ENCODE results near the gene ANKRD42.
"Not testable (repeated sequence)": the region's sequence is repeated elsewhere in the genome, so short reads cannot be mapped to it uniquely, and the experiment has no call there.

Gene ANKRD42

DNA sequence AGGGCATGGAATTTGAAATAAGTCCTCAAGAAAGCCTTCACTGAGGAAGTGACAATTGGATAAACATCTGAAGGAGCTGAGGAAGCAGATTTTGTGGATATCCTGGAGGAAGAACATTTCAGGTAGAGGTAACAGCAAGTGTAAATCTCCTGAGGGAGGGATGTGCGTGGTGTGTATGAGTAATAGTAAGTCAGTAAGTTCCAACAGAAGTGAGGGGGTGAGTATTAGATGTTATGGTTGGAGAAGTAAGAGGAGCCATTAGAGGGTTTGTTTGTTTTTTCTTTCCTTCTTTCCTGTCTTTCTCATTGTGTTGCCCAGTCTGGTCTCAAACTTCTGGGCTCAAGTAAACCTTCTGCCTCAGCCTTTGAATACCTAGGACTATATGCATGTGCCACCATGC, 29.0 kb downstream of the ANKRD42 start:
- H3K27ac ChIP-seq, result no peak overlapping the region
- H3K4me3 ChIP-seq, result no peak overlapping the region

DNA sequence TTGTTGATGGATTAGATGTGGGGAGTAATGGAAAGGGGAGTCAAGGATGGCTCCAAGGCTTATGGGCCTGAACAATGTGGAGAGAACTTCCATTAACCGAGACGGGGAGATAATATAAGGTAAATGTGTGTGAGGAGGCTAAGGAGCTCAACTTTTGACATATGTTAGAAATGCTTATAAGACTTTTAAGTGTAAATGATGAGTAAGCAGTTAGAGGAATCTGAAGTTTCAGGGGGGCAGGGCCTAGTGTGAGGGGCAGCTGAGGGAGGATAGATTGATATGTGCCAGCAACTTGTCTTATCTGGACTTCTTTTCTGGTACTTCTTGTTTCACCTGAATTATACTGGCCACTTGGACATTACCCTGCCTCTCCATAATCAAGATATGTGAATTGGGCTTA, 29.9 kb downstream of the ANKRD42 start:
- H3K27ac ChIP-seq, result no peak overlapping the region
- no peak overlapping the region for H3K4me3 ChIP-seq

DNA sequence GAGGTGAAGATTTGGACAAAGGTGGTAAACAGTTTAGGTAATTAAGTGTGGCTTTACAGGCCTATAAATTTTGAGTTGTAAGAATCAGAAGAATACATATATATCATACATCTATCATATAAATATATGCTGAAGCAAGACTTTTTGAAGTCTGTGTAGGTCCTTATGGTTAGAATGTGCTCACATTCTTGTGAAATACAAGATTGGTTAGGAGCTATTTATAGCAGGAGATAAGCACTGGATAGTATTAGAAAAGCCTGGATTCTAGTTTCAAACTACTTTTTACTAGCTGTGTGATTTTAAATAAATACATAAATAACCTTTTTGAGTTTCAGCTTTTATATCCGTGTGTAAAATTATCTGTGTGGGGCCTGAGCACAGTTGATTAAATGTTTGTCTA, 42.3 kb downstream of the ANKRD42 start:
- no peak overlapping the region for H3K4me3 ChIP-seq
- H3K27ac ChIP-seq, result no peak overlapping the region

- no peak overlapping the region for H3K27ac ChIP-seq
- no peak overlapping the region for H3K4me3 ChIP-seq
Measured at GRCh38 chr11:83238111-83238510, 44.6 kb downstream of the ANKRD42 start.

- no peak overlapping the region for H3K4me3 ChIP-seq
- no peak overlapping the region for H3K27ac ChIP-seq
Measured at GRCh38 chr11:83241291-83241946, 47.9 kb downstream of the ANKRD42 start.

DNA sequence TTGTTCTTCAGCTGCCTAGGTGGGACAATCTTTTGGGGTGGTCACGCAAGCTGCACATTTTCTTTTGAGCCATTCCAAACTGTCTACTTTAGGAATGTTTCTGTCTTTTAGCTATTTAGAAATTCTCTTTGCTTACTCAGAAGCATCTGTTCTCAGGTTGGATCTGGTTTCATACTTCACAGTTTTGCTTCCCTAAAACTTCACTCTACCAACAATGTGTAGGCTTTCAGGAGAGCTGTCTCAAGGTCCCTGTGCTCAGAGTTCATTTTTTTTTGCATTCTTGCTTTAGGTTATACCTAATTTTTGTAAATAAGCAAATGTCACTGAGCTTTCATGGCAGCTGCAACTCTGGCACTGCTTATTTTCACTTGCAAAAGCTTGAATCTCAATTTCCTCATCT, 55.9 kb downstream of the ANKRD42 start:
- Histone ChIP-seq H3K27ac (no peak overlapping the region), H3K4me3 (no peak overlapping the region)

GRCh38 chr11:83249972-83250593, 56.6 kb downstream of the ANKRD42 start:
- no peak overlapping the region for H3K4me3 ChIP-seq
- H3K27ac ChIP-seq, result no peak overlapping the region

- no peak overlapping the region for H3K4me3 ChIP-seq
- H3K27ac ChIP-seq, result no peak overlapping the region
Measured at GRCh38 chr11:83252266-83252665, 58.8 kb downstream of the ANKRD42 start.

DNA sequence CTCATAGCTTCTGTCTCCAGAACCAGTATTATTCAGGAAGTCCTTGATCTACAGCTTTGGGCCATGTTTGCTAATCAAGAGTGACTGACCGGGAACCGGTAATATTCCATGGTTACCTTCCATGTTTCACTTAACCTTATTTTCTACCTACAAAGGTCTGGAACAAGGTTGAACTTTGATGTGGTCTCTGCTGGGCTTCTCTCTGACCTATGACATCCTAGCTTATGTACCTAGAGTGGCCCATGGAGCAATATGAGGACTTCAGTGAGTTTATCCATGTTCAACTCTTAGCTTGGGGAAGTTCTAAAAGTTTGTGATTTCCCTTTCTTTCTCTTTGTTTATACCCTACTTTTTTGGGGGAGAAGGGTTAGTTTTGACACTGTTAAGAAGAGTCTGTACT, 59.4 kb downstream of the ANKRD42 start:
- H3K27ac ChIP-seq, result no peak overlapping the region
- H3K4me3 ChIP-seq, result no peak overlapping the region

DNA sequence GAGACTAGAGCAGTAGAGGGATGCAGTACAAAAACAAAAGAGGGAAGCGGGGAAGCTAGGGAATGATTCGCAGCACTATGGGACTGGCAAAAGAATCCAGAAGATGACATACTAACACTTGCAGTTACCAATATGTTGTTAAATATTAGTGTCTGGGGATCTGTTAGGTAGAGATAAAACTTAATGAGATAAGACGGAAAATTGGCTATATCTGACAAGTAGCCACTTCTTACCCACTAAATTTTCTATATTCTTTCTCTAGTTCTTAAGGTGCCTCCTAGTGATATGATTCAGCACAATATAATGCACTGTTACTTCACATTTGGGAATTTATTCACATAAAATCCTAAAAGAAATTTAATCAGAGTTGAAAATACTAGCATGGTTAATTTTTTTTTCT, 61.9 kb downstream of the ANKRD42 start:
- no peak overlapping the region for H3K4me3 ChIP-seq

GRCh38 chr11:83256602-83257340, 63.3 kb downstream of the ANKRD42 start:
- Histone ChIP-seq H3K27ac (no peak overlapping the region), H3K4me3 (no peak overlapping the region)

More for the DNA sequence above, 61.9 kb downstream of the ANKRD42 start:
- H3K27ac ChIP-seq, result no peak overlapping the region

DNA sequence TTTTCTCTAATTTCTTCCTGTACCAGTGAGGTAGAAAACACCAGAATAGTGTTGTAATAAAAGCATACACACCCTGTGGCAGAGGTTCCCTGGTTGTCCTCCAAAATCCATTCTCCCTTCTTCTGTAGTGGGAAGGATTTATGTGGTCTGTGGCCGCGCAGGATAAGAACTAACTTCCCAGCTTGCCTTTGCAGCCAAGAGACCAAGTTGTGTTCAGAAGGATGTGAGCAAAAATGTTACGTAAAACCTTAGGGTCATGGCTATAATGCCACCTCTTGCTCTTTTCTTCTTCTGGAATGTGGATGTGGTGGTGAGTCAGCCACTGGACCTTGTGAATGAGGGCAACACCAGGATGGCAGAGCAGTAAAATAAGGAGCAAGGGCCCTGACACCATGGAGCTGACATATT, 64.3 kb downstream of the ANKRD42 start:
- H3K4me3 ChIP-seq, result no peak overlapping the region
- H3K27ac ChIP-seq, result no peak overlapping the region

DNA sequence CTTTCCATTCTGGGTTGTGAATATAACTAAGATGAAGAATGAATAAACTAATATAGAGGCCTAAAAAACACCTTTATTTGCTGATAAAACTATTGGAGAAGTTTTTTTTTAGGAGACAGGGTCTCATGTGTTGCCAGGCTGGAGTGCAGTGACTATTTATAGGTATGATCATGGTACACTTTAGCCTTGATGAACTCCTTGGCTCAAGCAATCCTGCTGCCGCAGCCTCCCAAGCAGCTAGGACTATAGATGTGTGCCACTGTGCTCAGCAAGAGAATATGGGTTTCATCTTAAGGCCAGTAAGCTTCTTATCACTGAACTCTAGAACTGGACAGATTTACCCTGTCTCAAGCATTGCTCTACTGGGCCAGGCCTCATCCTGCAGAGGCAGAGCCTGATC, 66.0 kb downstream of the ANKRD42 start:
- Histone ChIP-seq H3K4me3 (no peak overlapping the region), H3K27ac (no peak overlapping the region)

DNA sequence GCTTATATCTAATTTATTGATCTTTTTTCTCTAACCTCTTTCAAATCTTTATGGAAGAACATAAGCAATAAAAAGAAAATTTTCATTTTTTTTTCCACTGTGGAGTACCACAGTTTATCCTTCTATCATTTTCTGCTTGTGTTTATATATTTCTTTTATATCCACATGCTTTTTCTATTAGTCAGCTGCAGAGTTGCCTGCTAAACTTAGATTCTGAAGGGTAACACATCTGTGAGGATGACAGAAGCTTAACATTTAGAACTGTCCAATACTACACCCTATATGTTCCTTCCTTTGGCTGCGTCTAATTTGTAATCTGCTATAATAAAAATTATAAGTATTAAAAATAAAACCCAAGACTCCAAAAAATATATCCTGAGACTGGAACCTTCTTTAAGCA, 71.8 kb downstream of the ANKRD42 start:
- H3K27ac ChIP-seq, result no peak overlapping the region
- H3K4me3 ChIP-seq, result no peak overlapping the region

DNA sequence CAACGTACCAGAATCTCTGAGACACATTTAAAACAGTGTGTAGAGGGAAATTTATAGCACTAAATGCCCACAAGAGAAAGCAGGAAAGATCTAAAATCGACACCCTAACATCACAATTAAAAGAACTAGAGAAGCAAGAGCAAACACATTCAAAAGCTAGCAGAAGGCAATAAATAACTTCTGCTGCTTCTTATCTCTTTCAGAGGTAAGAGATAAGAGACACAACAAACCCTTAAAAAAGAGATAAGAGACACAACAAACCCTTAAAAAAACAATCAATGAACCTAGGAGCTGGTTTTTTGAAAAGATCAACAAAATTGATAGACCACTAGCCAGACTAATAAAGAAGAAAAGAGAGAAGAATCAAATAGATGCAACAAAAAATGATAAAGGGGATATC, 75.6 kb downstream of the ANKRD42 start:
- H3K27ac ChIP-seq, H3K4me3 ChIP-seq: not testable (repeated sequence)

GRCh38 chr11:83271734-83272133, 78.2 kb downstream of the ANKRD42 start:
- not testable (repeated sequence) for H3K4me3 ChIP-seq, H3K27ac ChIP-seq

- Histone ChIP-seq H3K4me3 (no peak overlapping the region), H3K27ac (no peak overlapping the region)
Measured at GRCh38 chr11:83272627-83273026, 79.1 kb downstream of the ANKRD42 start.

GRCh38 chr11:83275888-83276641, 82.6 kb downstream of the ANKRD42 start:
- H3K4me3 ChIP-seq, result no peak overlapping the region
- no peak overlapping the region for H3K27ac ChIP-seq

GRCh38 chr11:83278351-83278750, 84.8 kb downstream of the ANKRD42 start:
- Histone ChIP-seq H3K27ac (no peak overlapping the region), H3K4me3 (no peak overlapping the region)

- no peak overlapping the region for H3K27ac ChIP-seq
- H3K4me3 ChIP-seq, result no peak overlapping the region
Measured at GRCh38 chr11:83280256-83280655, 86.7 kb downstream of the ANKRD42 start.

Data from skin epidermis (tissue), 12 donors.